ENCODE data around the gene ADGRV1.

DNA sequence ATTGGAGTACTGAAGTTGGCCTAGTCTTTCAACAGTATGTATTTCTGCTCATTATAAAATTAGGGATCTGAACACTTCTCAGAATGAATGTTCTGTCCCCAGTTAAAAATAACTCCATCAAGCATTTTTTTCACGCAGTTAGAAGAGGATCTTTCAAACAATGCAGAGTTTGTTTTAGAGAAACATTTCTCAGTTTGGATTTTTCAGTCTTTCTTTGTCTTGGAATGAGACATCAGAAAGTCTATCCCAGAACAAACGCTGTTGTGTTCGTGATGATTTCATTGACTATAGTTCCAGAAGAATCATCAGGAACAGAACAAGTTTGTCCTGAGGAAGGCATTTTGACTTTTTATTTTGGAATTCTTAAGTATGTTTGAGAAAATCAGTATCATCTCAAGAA, 605.8 kb downstream of the ADGRV1 start:
- TF ChIP-seq, protein P1, sequence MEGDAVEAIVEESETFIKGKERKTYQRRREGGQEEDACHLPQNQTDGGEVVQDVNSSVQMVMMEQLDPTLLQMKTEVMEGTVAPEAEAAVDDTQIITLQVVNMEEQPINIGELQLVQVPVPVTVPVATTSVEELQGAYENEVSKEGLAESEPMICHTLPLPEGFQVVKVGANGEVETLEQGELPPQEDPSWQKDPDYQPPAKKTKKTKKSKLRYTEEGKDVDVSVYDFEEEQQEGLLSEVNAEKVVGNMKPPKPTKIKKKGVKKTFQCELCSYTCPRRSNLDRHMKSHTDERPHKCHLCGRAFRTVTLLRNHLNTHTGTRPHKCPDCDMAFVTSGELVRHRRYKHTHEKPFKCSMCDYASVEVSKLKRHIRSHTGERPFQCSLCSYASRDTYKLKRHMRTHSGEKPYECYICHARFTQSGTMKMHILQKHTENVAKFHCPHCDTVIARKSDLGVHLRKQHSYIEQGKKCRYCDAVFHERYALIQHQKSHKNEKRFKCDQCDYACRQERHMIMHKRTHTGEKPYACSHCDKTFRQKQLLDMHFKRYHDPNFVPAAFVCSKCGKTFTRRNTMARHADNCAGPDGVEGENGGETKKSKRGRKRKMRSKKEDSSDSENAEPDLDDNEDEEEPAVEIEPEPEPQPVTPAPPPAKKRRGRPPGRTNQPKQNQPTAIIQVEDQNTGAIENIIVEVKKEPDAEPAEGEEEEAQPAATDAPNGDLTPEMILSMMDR (IDR thresholded peaks at IDR 0.05; ENCODE audit: low read depth, low read length, poor library complexity, severe bottlenecking) = no peak
- no peak for TF ChIP-seq EZH2phosphoT487 (IDR thresholded peaks at IDR 0.05; ENCODE audit: borderline replicate concordance, low read length)

Measured in DOHH2 (cell line).